ENCODE results near the gene IQGAP2. TPM values are rescaled to one million over a fixed set of nuclear protein-coding genes. Genes with fewer than 3 reads are reported as not detected.
"Not testable (repeated sequence)": the region's sequence is repeated elsewhere in the genome, so short reads cannot be mapped to it uniquely, and the experiment has no call there.

The IQGAP2 gene
- polyA plus RNA-seq, 1 experiment: 0.63 TPM

DNA sequence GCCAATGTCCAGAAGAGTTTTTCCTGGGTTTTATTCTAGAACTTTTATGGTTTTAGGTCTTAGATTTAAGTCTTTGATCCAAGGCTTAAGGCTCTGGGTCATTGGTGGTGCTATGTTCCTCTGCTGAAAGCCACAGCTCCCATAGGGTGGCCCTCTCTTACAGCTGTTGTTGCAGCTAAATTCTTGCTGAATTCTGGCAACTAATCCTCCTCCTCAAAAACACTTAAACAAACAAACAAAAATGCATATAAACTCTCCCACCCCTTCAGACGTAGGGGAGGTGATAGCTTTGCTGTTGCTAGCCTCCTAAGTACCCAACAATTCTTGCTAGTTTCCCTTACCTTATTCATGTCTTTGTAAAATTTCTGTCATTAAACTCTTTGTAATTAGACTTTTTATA is 30.2 kb downstream of the IQGAP2 start:
- POLR2A ChIA-PET: no interaction called here
- H3K9me3 ChIP-seq (ENCODE audit: control insufficient read depth, insufficient read depth, low read length): no peaks in the 10 kb centered on the region
- TF ChIP-seq, protein P1, sequence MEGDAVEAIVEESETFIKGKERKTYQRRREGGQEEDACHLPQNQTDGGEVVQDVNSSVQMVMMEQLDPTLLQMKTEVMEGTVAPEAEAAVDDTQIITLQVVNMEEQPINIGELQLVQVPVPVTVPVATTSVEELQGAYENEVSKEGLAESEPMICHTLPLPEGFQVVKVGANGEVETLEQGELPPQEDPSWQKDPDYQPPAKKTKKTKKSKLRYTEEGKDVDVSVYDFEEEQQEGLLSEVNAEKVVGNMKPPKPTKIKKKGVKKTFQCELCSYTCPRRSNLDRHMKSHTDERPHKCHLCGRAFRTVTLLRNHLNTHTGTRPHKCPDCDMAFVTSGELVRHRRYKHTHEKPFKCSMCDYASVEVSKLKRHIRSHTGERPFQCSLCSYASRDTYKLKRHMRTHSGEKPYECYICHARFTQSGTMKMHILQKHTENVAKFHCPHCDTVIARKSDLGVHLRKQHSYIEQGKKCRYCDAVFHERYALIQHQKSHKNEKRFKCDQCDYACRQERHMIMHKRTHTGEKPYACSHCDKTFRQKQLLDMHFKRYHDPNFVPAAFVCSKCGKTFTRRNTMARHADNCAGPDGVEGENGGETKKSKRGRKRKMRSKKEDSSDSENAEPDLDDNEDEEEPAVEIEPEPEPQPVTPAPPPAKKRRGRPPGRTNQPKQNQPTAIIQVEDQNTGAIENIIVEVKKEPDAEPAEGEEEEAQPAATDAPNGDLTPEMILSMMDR (IDR thresholded peaks at IDR 0.05; ENCODE audit: low read depth, low read length): no peak
- no peaks in the 10 kb centered on the region for H3K27me3 ChIP-seq (ENCODE audit: control insufficient read depth, insufficient read depth, low read length)
- no peak overlapping the region for H3K4me3 ChIP-seq (ENCODE audit: low read depth, low read length)
- H3K27ac ChIP-seq (ENCODE audit: low read depth, low read length): no peak overlapping the region
- CTCF ChIA-PET: no interaction called here
- no peak for DNase-seq (ENCODE audit: low read depth, low spot score)

DNA sequence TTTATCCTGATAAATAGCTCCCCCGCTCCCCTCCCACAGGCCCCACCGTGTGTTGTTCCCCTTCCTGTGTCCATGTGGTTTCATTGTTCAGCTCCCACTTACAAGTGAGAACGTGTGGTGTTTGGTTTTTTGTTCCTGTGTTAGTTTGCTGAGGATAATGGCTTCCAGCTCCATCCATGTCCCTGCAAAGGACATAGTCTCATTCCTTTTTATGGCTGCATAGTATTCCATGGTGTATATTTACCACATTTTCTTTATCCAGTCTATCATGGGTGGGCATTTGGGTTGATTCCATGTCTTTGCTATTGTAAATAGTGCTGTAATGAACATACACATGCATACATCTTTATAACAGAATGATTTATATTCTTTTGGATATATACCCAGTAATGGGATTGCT is 34.4 kb downstream of the IQGAP2 start:
- CTCF ChIA-PET; POLR2A ChIA-PET; H3K9me3 ChIP-seq (ENCODE audit: control insufficient read depth, insufficient read depth, low read length): not testable (repeated sequence)

DNA sequence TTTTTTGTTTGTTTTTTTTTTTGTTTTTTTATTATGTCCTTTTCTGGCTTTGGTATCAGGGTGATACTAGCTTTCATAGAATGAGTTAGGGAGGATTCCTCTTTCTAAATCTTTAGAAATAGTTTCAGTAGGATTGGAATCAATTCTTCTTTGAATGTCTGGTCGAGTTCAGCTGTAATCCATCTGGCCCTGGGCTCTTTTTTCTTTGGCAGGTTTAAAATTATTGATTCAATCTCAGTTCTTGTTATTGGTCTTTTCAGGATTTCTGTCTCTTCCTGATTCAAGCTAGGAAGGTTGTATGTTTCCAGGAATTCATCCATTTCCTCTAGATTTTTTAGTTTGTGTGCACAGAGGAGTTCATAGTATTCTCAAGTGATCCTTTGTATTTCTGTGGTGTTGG is 34.9 kb downstream of the IQGAP2 start:
- POLR2A ChIA-PET: no interaction called here
- CTCF ChIA-PET: interaction anchor here (0.6 kb wide), 1 partner anchor 389 kb away, joined by 5 read pairs; no protein-coding TSS in a partner anchor
- no peak overlapping the region for H3K4me3 ChIP-seq (ENCODE audit: low read depth, low read length)

More for the DNA sequence above, 34.4 kb downstream of the IQGAP2 start:
- not testable (repeated sequence) for H3K27me3 ChIP-seq (ENCODE audit: control insufficient read depth, insufficient read depth, low read length); DNase-seq (ENCODE audit: low read depth, low spot score); H3K4me3 ChIP-seq (ENCODE audit: low read depth, low read length); H3K27ac ChIP-seq (ENCODE audit: low read depth, low read length)

DNA sequence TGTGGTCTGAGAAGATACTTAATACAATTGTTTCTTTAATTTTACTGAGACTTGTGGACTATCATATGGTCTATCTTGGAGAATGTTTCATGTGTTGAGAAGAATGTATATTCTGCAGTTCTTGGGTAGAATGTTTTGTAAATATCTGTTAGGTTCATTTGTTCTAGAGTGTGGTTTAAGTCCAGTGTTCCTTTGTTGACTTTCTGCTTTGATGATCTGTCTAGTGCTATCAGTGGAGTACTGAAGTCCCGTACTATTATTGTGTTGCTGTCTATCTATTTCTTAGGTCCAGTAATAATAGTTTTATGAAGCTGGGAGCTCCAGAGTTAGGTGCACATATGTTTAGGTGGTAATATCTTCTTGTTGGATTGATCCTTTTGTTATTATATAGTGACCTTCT is 36.1 kb downstream of the IQGAP2 start:
- H3K27ac ChIP-seq (ENCODE audit: low read depth, low read length): no peak overlapping the region
- TF ChIP-seq, protein P1 (IDR thresholded peaks at IDR 0.05; ENCODE audit: low read depth, low read length): no peak
- H3K9me3 ChIP-seq (ENCODE audit: control insufficient read depth, insufficient read depth, low read length): no peaks in the 10 kb centered on the region
- no peak for DNase-seq (ENCODE audit: low read depth, low spot score)
- H3K27me3 ChIP-seq (ENCODE audit: control insufficient read depth, insufficient read depth, low read length): no peaks in the 10 kb centered on the region
- POLR2A ChIA-PET: no interaction called here
- CTCF ChIA-PET: no interaction called here
- H3K4me3 ChIP-seq (ENCODE audit: low read depth, low read length): no peak overlapping the region

More for the DNA sequence above, 34.9 kb downstream of the IQGAP2 start:
- Histone ChIP-seq H3K9me3 (ENCODE audit: control insufficient read depth, insufficient read depth, low read length) (no peaks in the 10 kb centered on the region), H3K27me3 (ENCODE audit: control insufficient read depth, insufficient read depth, low read length) (no peaks in the 10 kb centered on the region), H3K27ac (ENCODE audit: low read depth, low read length) (no peak overlapping the region)
- TF ChIP-seq, protein P1 (IDR thresholded peaks at IDR 0.05; ENCODE audit: low read depth, low read length): no peak
- no peak for DNase-seq (ENCODE audit: low read depth, low spot score)

DNA sequence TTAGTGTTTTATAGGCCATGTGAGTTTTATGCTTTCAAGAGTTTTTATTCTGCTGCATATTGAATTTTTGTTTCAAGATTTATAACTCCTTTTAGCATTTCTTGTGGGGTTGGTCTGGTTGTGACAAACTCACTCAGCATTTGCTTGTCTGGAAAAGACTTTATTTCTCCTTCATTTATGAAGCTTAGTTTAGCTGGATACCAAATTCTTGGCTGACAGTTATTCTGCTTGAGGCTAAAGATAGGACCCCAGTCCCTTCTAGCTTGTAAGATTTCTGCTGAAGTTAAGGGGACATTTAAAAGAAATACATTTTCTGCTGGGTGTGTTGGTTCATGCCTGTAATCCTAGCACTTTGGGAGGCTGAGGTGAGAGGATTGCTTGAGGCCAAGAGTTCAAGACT is 36.8 kb downstream of the IQGAP2 start:
- Histone ChIP-seq H3K27ac (ENCODE audit: low read depth, low read length) (no peak overlapping the region), H3K27me3 (ENCODE audit: control insufficient read depth, insufficient read depth, low read length) (no peaks in the 10 kb centered on the region), H3K9me3 (ENCODE audit: control insufficient read depth, insufficient read depth, low read length) (no peaks in the 10 kb centered on the region), H3K4me3 (ENCODE audit: low read depth, low read length) (no peak overlapping the region)
- TF ChIP-seq, protein P1 (IDR thresholded peaks at IDR 0.05; ENCODE audit: low read depth, low read length): no peak
- CTCF ChIA-PET: no interaction called here
- POLR2A ChIA-PET: no interaction called here
- no peak for DNase-seq (ENCODE audit: low read depth, low spot score)

DNA sequence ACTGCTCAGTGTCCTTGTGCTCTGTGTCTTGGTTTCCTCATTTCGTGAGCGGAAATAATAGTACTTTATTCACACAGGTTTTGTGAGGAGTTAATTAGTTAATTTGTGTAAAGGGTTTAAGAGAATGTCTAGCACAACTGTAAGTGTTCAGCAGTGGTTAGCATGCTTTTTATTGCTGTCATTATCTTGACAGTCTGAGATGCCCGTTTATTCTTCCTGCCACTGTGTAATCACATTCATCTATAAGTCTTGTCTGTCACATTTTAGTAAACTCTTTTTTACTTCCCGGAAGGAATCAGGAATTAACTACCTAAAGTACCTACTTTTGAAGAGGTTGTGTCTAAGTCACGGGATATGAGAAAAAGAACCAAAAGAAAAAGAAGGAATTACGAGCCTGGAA is 38.0 kb downstream of the IQGAP2 start:
- no peaks in the 10 kb centered on the region for H3K27me3 ChIP-seq (ENCODE audit: control insufficient read depth, insufficient read depth, low read length)
- no peak for DNase-seq (ENCODE audit: low read depth, low spot score)
- H3K27ac ChIP-seq (ENCODE audit: low read depth, low read length): no peak overlapping the region
- H3K9me3 ChIP-seq (ENCODE audit: control insufficient read depth, insufficient read depth, low read length): no peaks in the 10 kb centered on the region
- no peak overlapping the region for H3K4me3 ChIP-seq (ENCODE audit: low read depth, low read length)
- POLR2A ChIA-PET: no interaction called here
- TF ChIP-seq, protein P1 (IDR thresholded peaks at IDR 0.05; ENCODE audit: low read depth, low read length): no peak
- CTCF ChIA-PET: no interaction called here
